22Rv1 (cell line): Measurements from ENCODE around the gene MGAT1.

Source experiments
- ZFX ChIP-seq: fragments of 450-650 bp; IDR thresholded peaks from 2 replicates; pipeline ENCODE4 v1.6.1; 2017; ENCODE audit warnings: antibody characterized with exemption, borderline replicate concordance
- TF ChIP-seq, protein P1 (sequence below): fragments of 450-650 bp; IDR thresholded peaks from 2 replicates; pipeline ENCODE4 v1.5.1; 2017; ENCODE audit warnings: mild to moderate bottlenecking

DNA sequence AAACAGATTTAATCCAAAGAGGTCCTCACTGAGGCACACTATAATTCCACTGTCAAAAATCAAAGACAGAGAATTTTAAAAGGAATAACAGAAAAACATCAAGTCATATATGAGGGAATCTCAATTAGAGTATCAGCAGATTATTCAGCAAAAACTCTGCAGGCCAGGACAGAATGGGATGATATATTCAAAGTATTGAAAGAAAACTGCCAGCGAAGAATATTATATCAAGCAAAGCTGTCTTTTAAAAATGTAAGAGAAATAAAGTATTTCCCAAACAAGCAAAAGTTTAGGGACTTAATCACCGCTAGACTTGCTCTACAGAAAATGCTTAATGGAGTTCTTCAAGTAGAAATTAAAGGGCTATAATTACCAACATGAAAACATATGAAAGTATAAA is 47.0 kb downstream of the MGAT1 start:
- TF ChIP-seq, protein P1, sequence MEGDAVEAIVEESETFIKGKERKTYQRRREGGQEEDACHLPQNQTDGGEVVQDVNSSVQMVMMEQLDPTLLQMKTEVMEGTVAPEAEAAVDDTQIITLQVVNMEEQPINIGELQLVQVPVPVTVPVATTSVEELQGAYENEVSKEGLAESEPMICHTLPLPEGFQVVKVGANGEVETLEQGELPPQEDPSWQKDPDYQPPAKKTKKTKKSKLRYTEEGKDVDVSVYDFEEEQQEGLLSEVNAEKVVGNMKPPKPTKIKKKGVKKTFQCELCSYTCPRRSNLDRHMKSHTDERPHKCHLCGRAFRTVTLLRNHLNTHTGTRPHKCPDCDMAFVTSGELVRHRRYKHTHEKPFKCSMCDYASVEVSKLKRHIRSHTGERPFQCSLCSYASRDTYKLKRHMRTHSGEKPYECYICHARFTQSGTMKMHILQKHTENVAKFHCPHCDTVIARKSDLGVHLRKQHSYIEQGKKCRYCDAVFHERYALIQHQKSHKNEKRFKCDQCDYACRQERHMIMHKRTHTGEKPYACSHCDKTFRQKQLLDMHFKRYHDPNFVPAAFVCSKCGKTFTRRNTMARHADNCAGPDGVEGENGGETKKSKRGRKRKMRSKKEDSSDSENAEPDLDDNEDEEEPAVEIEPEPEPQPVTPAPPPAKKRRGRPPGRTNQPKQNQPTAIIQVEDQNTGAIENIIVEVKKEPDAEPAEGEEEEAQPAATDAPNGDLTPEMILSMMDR, result no peak
- TF ChIP-seq ZFX, result no peak
